OCI-LY1 (cell line): ENCODE data around the gene AKT3.

ENCODE experiments used
- CTCF ChIP-seq: fragments of 200-600 bp; sonication (generic), shearing (Covaris generic); IDR thresholded peaks from 2 replicates; pipeline ENCODE4 v1.5.1; 2017; ENCODE audit warnings: mild to moderate bottlenecking, antibody characterized with exemption, low read length, moderate library complexity, mixed read lengths
- EZH2 ChIP-seq: fragments of 200-600 bp; sonication (generic), shearing (Covaris generic); IDR thresholded peaks from 2 replicates; pipeline ENCODE4 v1.8.0; 2017; ENCODE audit warnings: borderline replicate concordance, mixed run types, mild to moderate bottlenecking, antibody characterized with exemption, low read length, moderate library complexity, mixed read lengths

DNA sequence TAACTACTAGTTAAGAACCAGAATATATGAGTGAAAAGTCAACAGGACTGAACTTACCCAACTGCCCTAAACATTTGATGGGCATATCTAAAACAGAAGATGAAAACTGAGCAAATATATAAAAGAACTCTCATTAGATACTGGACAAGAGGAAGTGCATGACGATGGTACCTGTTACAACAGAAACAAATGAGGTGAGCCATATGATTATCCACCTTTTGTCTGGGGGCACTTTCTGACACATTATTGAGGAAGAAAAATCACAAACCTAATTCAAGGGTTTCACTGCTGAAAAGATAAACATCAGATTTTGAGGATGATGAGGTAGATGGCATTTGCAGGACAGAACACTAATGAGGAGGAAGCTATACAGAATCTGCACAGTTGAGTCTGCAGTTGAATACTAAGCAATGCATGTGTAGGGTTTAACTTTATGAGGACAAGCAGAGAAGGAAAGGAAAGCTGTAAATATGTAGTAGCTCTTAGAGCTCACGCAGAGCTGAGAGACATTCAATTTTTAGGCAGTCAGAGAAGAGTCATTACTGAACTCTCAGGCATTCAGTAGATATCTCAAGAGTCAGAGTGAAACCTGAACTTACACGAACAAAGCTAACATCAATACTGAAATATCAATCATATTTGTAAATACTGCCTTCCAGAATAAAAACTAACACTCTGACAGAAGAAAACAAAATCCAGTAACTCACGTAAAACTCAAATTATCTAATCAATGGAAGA lies 262.1 kb downstream of the AKT3 start:
- no peak for TF ChIP-seq CTCF
- no peak for TF ChIP-seq EZH2
